Lower lobe of right lung (tissue), 2 donors: ENCODE data around the gene CYP39A1. TPM values are rescaled to one million over a fixed set of nuclear protein-coding genes. Genes with fewer than 3 reads are reported as not detected.

ENCODE experiments used
- ATAC-seq, 2 donors: fragments of 200-7000 bp; cut with Tn5 transposase; one replicate each; pipeline ENCODE4 v1.9.1; 2020 to 2022; ENCODE audit warnings: mild to moderate bottlenecking in 2 of 2, moderate library complexity in 2 of 2
- DNase-seq: peaks from one replicate; pipeline ENCODE4 v3.0.0-alpha.2; 2020
- H3K27ac ChIP-seq: fragments of 200-600 bp; one replicate; pipeline ENCODE4 v1.8.0; 2022
- H3K27me3 ChIP-seq: fragments of 200-600 bp; one replicate; pipeline ENCODE4 v1.8.0; 2022; ENCODE audit warnings: low read depth
- H3K36me3 ChIP-seq: fragments of 200-600 bp; one replicate; pipeline ENCODE4 v1.8.0; 2022; ENCODE audit warnings: mild to moderate bottlenecking
- H3K4me1 ChIP-seq: fragments of 200-600 bp; one replicate; pipeline ENCODE4 v1.8.0; 2022
- H3K4me3 ChIP-seq: fragments of 200-600 bp; one replicate; pipeline ENCODE4 v1.8.0; 2022; ENCODE audit warnings: mild to moderate bottlenecking
- H3K9me3 ChIP-seq: fragments of 200-600 bp; one replicate; pipeline ENCODE4 v1.8.0; 2022
- intact Hi-C: fragments of 100-400 bp; cut with DNase I; formaldehyde crosslinking; loops from one replicate; pipeline ENCODE4 v1.11.0; 2022
- total RNA-seq: library from RNA; stranded (reverse); fragmentation: NEBNext Ultra II Directional; extraction: Animal tissue kit (Norgen Biotek cat#: 25700); gene quantifications from one replicate; pipeline ENCODE4 v1.2.1, GENCODE V29; 2021
- TF ChIP-seq, protein P1 (sequence below): fragments of 200-600 bp; IDR thresholded peaks from one replicate; pipeline ENCODE4 v1.8.0; 2022; ENCODE audit warnings: antibody characterized with exemption, mild to moderate bottlenecking
- donor health status: DM: no; HTN: yes; CAD: no; lungs with severe emphysema.

CYP39A1 gene
- total RNA-seq, 1 donor from 2014 or later, result 5.4 TPM

DNA sequence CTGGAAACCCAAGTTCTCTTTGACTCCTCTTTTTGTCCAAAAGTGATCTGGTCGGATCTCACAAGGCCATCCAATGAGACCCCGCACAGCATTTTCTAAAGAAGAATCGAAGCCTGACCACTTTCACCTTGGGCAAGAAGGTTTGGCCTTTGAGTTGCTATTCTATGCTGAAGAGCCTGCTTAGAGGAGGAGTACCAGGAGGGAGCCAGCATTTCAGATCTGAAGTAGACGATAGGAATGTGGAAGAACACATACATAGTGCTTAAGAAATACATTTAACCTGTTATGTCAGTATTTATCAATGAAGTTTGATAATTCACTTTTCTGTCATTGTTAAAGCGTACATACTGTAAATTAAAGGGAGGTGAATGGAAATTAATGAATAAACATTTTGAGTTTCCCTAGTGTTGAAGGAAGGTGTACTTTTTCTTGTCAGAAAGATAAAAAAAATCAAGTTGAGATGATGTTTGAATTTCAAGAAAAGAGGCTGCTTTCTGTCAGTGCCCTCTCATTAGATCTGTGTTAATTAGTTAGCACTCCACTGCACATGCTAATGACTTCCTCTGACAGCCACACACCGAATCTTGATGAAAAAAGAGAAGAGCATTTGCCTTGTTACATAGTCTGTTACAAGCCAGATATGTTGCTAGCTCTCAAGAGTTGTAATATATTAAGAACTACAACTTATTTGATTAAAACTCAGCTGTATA is 24.1 kb upstream of the CYP39A1 start:
- intact Hi-C loops, result no loop called here
- H3K9me3 ChIP-seq, result no peaks in the 10 kb centered on the region

DNA sequence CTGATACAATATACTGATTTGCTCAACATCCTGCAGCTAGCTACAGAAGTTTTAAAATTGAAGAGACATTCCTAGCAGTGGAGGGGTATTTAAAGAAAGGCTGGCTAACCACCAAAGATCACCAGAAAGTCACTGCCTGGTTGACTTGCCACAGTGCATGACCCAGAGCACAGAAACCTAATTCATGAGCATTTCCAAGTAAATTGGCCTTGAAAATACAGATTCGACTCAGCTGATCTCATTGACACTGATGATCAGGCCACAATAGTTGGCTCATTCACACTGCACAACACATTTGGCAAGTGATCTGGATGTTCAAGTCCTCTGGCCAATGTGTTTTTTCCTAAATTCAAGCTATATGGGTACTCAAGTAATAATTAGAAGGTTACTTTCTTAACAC is 21.8 kb upstream of the CYP39A1 start:
- H3K27ac ChIP-seq, result no peak overlapping the region
- DNase-seq (no peak), ATAC-seq (no peak)
- TF ChIP-seq, protein P1, sequence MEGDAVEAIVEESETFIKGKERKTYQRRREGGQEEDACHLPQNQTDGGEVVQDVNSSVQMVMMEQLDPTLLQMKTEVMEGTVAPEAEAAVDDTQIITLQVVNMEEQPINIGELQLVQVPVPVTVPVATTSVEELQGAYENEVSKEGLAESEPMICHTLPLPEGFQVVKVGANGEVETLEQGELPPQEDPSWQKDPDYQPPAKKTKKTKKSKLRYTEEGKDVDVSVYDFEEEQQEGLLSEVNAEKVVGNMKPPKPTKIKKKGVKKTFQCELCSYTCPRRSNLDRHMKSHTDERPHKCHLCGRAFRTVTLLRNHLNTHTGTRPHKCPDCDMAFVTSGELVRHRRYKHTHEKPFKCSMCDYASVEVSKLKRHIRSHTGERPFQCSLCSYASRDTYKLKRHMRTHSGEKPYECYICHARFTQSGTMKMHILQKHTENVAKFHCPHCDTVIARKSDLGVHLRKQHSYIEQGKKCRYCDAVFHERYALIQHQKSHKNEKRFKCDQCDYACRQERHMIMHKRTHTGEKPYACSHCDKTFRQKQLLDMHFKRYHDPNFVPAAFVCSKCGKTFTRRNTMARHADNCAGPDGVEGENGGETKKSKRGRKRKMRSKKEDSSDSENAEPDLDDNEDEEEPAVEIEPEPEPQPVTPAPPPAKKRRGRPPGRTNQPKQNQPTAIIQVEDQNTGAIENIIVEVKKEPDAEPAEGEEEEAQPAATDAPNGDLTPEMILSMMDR, result no peak
- H3K9me3 ChIP-seq, result no peaks in the 10 kb centered on the region
- no peak overlapping the region for H3K4me3 ChIP-seq
- no peaks in the 10 kb centered on the region for H3K4me1 ChIP-seq
- H3K27me3 ChIP-seq, result no peaks in the 10 kb centered on the region
- intact Hi-C loops, result no loop called here
- H3K36me3 ChIP-seq, result peaks cover 21% of the 10 kb centered on the region

More for the DNA sequence above, 24.1 kb upstream of the CYP39A1 start:
- Histone ChIP-seq H3K36me3 (peaks cover 12% of the 10 kb centered on the region), H3K27ac (no peak overlapping the region), H3K4me1 (no peaks in the 10 kb centered on the region), H3K4me3 (no peak overlapping the region), H3K27me3 (no peaks in the 10 kb centered on the region)
- no peak for ATAC-seq
- no peak for DNase-seq
- TF ChIP-seq, protein P1, result no peak

DNA sequence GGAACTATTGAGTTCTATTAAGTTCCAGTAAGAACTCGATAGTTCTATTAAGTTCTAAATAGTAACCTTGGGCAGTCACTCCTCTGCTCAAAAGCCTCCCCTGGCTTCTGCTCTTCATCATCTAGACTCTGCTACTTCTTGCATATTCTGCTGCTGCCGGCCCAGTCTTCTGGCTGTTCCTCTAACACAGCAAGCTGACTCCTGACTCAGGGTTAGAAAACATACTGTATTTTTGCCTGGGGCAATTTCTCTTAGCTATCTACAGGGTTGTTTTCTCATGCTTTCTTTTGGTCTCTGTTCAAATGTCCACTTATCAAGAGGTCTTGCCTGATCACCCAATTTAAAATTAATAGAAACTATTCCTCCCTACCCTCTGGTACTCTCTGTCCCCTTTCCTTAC is 14.8 kb upstream of the CYP39A1 start:
- Histone ChIP-seq H3K36me3 (peaks cover 12% of the 10 kb centered on the region), H3K27me3 (no peaks in the 10 kb centered on the region), H3K27ac (no peak overlapping the region), H3K4me1 (no peaks in the 10 kb centered on the region), H3K9me3 (no peaks in the 10 kb centered on the region), H3K4me3 (no peak overlapping the region)
- intact Hi-C loops, result no loop called here
- DNase-seq (no peak), ATAC-seq (no peak)
- TF ChIP-seq, protein P1, result no peak

DNA sequence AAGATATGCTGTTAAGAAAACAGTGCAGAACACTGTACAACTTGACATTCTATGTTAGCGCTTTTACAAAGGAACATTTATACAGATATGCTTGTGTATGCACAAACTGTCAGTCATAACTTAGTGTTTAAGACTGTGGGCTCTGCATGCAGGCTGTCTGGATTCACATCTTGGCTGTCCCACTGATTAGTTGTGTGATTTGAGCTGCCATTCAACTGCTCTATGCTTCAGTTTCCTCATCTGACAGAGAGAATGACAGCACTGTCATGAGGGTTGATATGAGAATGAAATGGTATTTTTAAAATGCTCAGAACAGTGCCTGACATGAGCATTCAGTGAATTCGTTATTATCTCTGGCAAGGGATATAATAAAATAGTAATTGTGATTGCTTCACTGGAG is 8.9 kb upstream of the CYP39A1 start:
- Histone ChIP-seq H3K27me3 (no peaks in the 10 kb centered on the region), H3K27ac (no peak overlapping the region), H3K4me3 (no peak overlapping the region), H3K4me1 (no peaks in the 10 kb centered on the region), H3K9me3 (no peaks in the 10 kb centered on the region), H3K36me3 (peaks cover 6% of the 10 kb centered on the region)
- intact Hi-C loops, result no loop called here
- TF ChIP-seq, protein P1, result no peak
- DNase-seq, result no peak
- ATAC-seq, result no peak

DNA sequence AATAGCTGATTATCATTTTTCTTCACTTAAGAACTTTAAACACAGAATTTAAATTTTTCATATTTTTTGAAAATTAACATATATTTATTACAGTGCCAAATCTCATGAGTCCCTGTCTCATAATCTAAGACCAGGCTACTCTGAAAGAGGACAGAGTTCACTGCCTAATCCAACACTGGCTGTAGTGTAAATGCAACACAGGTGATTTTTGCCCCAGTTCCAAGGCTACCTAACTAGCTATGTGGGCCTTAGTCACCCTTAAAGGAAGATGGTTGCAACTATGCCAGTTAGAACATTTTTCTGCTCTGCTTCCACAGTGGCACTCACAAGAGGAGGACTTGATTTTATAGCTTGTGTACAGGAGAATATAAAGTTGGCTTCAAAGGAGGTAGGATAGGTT is 5.0 kb upstream of the CYP39A1 start:
- no peak overlapping the region for H3K4me3 ChIP-seq
- H3K9me3 ChIP-seq, result no peaks in the 10 kb centered on the region
- TF ChIP-seq, protein P1, result no peak
- H3K27ac ChIP-seq, result no peak overlapping the region
- H3K4me1 ChIP-seq, result peaks cover 7% of the 10 kb centered on the region
- H3K36me3 ChIP-seq, result peaks cover 6% of the 10 kb centered on the region
- intact Hi-C loops, result no loop called here
- ATAC-seq (no peak), DNase-seq (no peak)
- no peaks in the 10 kb centered on the region for H3K27me3 ChIP-seq
